ENCODE measurements around the gene SMARCC2. TPM values are rescaled to one million over a fixed set of nuclear protein-coding genes. Genes with fewer than 3 reads are reported as not detected.

Gene SMARCC2
- total RNA-seq = 100 to 1,000 TPM; 127 to 129 TPM
- polyA plus RNA-seq (2013, experiment 1 of 2) = 114 TPM
- 107 TPM for polyA plus RNA-seq (2013, experiment 2 of 2)
- long read RNA-seq, experiment 1, partial matches to known transcripts = 6 of 7 reads
- long read RNA-seq, experiment 1, other reads (novel, unspliced or antisense) = 1 of 7 reads
- long read RNA-seq, experiment 2, full-length matches to known transcripts = 61 of 169 reads
- long read RNA-seq, experiment 2, partial matches to known transcripts = 40 of 169 reads
- long read RNA-seq, experiment 2, other reads (novel, unspliced or antisense) = 68 of 169 reads
- long read RNA-seq, experiment 3, full-length matches to known transcripts = 18 of 83 reads
- long read RNA-seq, experiment 3, partial matches to known transcripts = 30 of 83 reads
- long read RNA-seq, experiment 3, other reads (novel, unspliced or antisense) = 35 of 83 reads
- long read RNA-seq, experiment 4, partial matches to known transcripts = 28 of 37 reads
- long read RNA-seq, experiment 4, other reads (novel, unspliced or antisense) = 8 of 37 reads

DNA sequence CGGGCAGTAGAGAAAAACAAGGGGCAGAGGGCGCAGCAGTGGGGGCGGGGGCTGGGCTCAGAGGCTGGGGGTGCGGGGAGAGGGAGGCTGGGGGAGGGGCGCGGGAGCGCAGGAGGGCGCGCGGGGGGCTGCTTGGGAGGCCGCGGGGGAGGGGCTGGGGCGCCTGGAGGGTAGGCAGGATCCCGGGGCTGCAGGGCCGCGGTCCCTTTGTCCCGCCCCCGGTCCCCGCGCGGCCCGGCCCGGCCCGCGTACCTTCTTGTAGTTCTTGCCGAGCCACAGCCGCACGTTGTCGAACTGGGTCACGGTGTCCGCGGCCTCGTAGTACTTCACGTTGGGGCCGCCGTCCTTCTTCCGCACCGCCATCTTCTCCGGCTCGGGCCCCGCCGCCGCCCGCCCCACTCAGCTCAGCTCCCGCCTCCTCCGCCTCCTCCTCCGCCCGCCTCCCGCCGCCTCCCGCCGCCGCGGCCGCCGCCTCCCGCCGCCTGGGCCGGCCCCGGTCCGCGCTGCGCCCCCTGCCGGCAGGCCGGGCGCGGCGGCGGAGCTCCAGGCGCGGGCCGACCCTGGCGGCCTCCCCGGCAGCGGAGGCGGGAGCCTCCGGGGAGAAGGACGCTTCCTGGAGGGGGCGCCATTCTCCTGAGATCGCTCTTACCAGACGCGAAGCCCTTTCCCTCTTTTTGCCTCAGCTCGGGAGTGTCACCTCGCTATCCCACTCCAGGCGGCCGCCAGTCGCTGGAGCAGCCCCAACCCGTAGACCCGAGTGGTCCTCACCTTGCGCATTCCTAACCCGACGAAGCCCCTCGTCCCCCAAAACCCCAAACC, at the start of gene SMARCC2:
TSS of gene SMARCC2 (minus strand) at position 385 of the 819 bp plus-strand sequence. CDS start at position 363, 22 bp downstream.
- peak within 1 kb of the TSS; percentile 93 for H3K4me3 ChIP-seq (ENCODE audit: low read length)
- Mint-ChIP-seq H3K27ac (peak within 1 kb of the TSS; percentile 98), H3K36me3 (ENCODE audit: low read depth) (peaks cover 34% of the 10 kb centered on the region), H3K4me1 (peaks cover 12% of the 10 kb centered on the region), H3K4me3 (peak within 1 kb of the TSS; percentile 97), H3K27me3 (ENCODE audit: insufficient read depth) (no peaks in the 10 kb centered on the region), H3K9me3 (no peaks in the 10 kb centered on the region)
- TF ChIP-seq, protein P1, sequence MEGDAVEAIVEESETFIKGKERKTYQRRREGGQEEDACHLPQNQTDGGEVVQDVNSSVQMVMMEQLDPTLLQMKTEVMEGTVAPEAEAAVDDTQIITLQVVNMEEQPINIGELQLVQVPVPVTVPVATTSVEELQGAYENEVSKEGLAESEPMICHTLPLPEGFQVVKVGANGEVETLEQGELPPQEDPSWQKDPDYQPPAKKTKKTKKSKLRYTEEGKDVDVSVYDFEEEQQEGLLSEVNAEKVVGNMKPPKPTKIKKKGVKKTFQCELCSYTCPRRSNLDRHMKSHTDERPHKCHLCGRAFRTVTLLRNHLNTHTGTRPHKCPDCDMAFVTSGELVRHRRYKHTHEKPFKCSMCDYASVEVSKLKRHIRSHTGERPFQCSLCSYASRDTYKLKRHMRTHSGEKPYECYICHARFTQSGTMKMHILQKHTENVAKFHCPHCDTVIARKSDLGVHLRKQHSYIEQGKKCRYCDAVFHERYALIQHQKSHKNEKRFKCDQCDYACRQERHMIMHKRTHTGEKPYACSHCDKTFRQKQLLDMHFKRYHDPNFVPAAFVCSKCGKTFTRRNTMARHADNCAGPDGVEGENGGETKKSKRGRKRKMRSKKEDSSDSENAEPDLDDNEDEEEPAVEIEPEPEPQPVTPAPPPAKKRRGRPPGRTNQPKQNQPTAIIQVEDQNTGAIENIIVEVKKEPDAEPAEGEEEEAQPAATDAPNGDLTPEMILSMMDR (conservative IDR thresholded peaks at IDR 0.05) = peak; percentile 87
- peak; percentile 98 for DNase-seq
- peak within 1 kb of the TSS; percentile 84 for H3K27ac ChIP-seq (ENCODE audit: low read depth, low read length)
- WGBS, 2 experiments (ENCODE audit: insufficient coverage in 1 of 2, insufficient read length in 1 of 2) = 0% methylated on average over 21 to 89 of the region's 93 CpGs
- peaks cover 39% of the 10 kb centered on the region for H3K36me3 ChIP-seq (ENCODE audit: control insufficient read depth, insufficient read depth, low read length)
- H3K9me3 ChIP-seq (ENCODE audit: control insufficient read depth, low read length) = no peaks in the 10 kb centered on the region
- peaks cover 5% of the 10 kb centered on the region for H3K4me1 ChIP-seq (ENCODE audit: control insufficient read depth, insufficient read depth, low read length)
- no peaks in the 10 kb centered on the region for H3K27me3 ChIP-seq (ENCODE audit: control insufficient read depth, insufficient read depth, low read length, poor library complexity, severe bottlenecking)
- peak within 1 kb of the TSS; percentile 74 for H3K9ac ChIP-seq (ENCODE audit: extremely low read depth, low read length, poor library complexity, severe bottlenecking)

DNA sequence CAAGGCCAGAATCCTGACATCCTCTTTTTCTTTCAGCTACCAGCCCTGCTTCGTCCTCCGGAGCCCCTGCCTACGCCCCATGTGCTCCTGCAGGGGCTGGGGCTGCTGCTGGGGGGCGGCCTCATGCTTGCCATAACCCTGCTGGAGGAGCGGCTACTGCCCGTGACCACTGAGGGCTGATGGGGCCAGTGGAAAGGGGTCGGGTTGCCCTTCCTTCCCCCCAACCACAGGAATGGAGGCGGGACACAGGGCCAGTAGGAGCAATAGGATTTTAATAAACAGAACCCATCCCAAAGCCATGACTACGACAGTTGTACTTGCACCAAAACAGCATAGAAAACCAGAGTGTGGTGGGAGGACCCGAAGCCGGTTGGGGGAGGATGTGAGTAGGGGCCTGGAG, 48.3 kb upstream of the SMARCC2 start:
- Histone ChIP-seq H3K27me3 (ENCODE audit: control insufficient read depth, insufficient read depth, low read length, poor library complexity, severe bottlenecking) (no peaks in the 10 kb centered on the region), H3K36me3 (ENCODE audit: control insufficient read depth, insufficient read depth, low read length) (peaks cover 25% of the 10 kb centered on the region), H3K9me3 (ENCODE audit: control insufficient read depth, low read length) (no peaks in the 10 kb centered on the region), H3K4me3 (ENCODE audit: low read length) (no peak overlapping the region), H3K27ac (ENCODE audit: low read depth, low read length) (no peak overlapping the region), H3K4me1 (ENCODE audit: control insufficient read depth, insufficient read depth, low read length) (no peaks in the 10 kb centered on the region), H3K9ac (ENCODE audit: extremely low read depth, low read length, poor library complexity, severe bottlenecking) (no peak overlapping the region)
- no peak overlapping the region for H3K27ac Mint-ChIP-seq
- DNase-seq = peak; percentile 65
- no peaks in the 10 kb centered on the region for H3K4me1 Mint-ChIP-seq
- no peaks in the 10 kb centered on the region for H3K9me3 Mint-ChIP-seq
- H3K36me3 Mint-ChIP-seq (ENCODE audit: low read depth) = peaks cover 34% of the 10 kb centered on the region
- H3K4me3 Mint-ChIP-seq = no peak overlapping the region
- TF ChIP-seq, protein P1 (conservative IDR thresholded peaks at IDR 0.05) = no peak
- H3K27me3 Mint-ChIP-seq (ENCODE audit: insufficient read depth) = peaks cover 8% of the 10 kb centered on the region
- WGBS, 2 experiments (ENCODE audit: insufficient coverage in 1 of 2, insufficient read length in 1 of 2) = 88 to 94% methylated on average over 5 to 11 of the region's 11 CpGs

DNA sequence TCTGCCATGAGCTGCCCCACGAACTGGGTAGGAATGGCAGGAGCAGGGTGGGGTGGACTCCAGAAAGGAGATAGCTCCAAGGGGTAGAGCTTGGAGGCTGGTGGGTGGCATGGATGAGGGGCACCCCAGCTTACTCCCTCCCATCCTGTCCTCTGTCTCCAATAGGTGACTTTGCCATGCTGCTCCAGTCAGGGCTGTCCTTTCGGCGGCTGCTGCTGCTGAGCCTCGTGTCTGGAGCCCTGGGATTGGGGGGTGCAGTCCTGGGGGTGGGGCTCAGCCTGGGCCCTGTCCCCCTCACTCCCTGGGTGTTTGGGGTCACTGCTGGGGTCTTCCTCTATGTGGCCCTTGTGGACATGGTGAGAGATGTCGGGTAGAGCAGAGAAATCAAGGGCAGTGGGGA, 47.7 kb upstream of the SMARCC2 start:
- TF ChIP-seq, protein P1 (conservative IDR thresholded peaks at IDR 0.05) = no peak

More for the DNA sequence above, 47.7 kb upstream of the SMARCC2 start:
- Histone ChIP-seq H3K36me3 (ENCODE audit: control insufficient read depth, insufficient read depth, low read length) (peaks cover 20% of the 10 kb centered on the region), H3K27me3 (ENCODE audit: control insufficient read depth, insufficient read depth, low read length, poor library complexity, severe bottlenecking) (no peaks in the 10 kb centered on the region), H3K9ac (ENCODE audit: extremely low read depth, low read length, poor library complexity, severe bottlenecking) (no peak overlapping the region), H3K9me3 (ENCODE audit: control insufficient read depth, low read length) (no peaks in the 10 kb centered on the region), H3K27ac (ENCODE audit: low read depth, low read length) (no peak overlapping the region), H3K4me1 (ENCODE audit: control insufficient read depth, insufficient read depth, low read length) (no peaks in the 10 kb centered on the region), H3K4me3 (ENCODE audit: low read length) (no peak overlapping the region)
- H3K27ac Mint-ChIP-seq = no peak overlapping the region
- WGBS, 2 experiments (ENCODE audit: insufficient coverage in 1 of 2, insufficient read length in 1 of 2) = 89 to 100% methylated on average over 4 to 5 of the region's 5 CpGs
- peaks cover 8% of the 10 kb centered on the region for H3K27me3 Mint-ChIP-seq (ENCODE audit: insufficient read depth)
- no peaks in the 10 kb centered on the region for H3K9me3 Mint-ChIP-seq
- H3K4me1 Mint-ChIP-seq = no peaks in the 10 kb centered on the region
- no peak for DNase-seq
- no peak overlapping the region for H3K4me3 Mint-ChIP-seq
- peaks cover 28% of the 10 kb centered on the region for H3K36me3 Mint-ChIP-seq (ENCODE audit: low read depth)
